Mucosa of descending colon (tissue), 3 donors: ENCODE measurements around the gene CMTR1. TPM values are rescaled to one million over a fixed set of nuclear protein-coding genes. Genes with fewer than 3 reads are reported as not detected.

Source experiments
- ATAC-seq: fragments of 200-7000 bp; cut with Tn5 transposase; one replicate; pipeline ENCODE4 v1.9.1; 2020; ENCODE audit warnings: mild to moderate bottlenecking, moderate library complexity
- DNase-seq, 3 donors: peaks; one replicate each; pipeline ENCODE4 v3.0.0-alpha.2; 2020
- H3K36me3 ChIP-seq: fragments of 200-600 bp; one replicate; pipeline ENCODE4 v1.8.0; 2021; ENCODE audit warnings: low read depth, mild to moderate bottlenecking
- H3K4me1 ChIP-seq: fragments of 200-600 bp; one replicate; pipeline ENCODE4 v1.8.0; 2021; ENCODE audit warnings: low read depth, mild to moderate bottlenecking
- H3K4me3 ChIP-seq: fragments of 200-600 bp; one replicate; pipeline ENCODE4 v1.8.0; 2021; ENCODE audit warnings: mild to moderate bottlenecking
- H3K9me3 ChIP-seq: fragments of 200-600 bp; one replicate; pipeline ENCODE4 v1.8.0; 2021; ENCODE audit warnings: mild to moderate bottlenecking
- CTCF ChIP-seq: fragments of 200-600 bp; IDR thresholded peaks from one replicate; pipeline ENCODE4 v1.8.0; 2022; ENCODE audit warnings: antibody characterized with exemption, mild to moderate bottlenecking
- intact Hi-C, 2 donors: fragments of 100-400 bp; cut with DNase I in 1 of 2; cut with micrococcal nuclease in 1 of 2; formaldehyde crosslinking; loops; one replicate each; pipeline versions ENCODE4 v1.11.0 to v1.11.1; 2022; cut with DNase I, micrococcal nuclease
- total RNA-seq, 3 donors: library from RNA; stranded (reverse); fragmentation: NEBNext Ultra II Directional in 2 of 3; extraction: Animal tissue kit (Norgen Biotek cat#: 25700) in 2 of 3; gene quantifications; one replicate each; pipeline versions ENCODE4 v1.2.1 to v1.2.4, GENCODE V29; 2021 to 2023
- donor health status: DM: no; HTN: no; CAD: no; lungs with moderate emphysema.
- donor health status: DM: no; HTN: no; CAD: no.
- donor health status: DM: no; HTN: yes; CAD: no.

The CMTR1 gene
- total RNA-seq, 3 donors from 2014 or later, result 26.1 to 49.8 (median 27.5) TPM

GRCh38 chr6:37514837-37515236 lies 81.8 kb downstream of the CMTR1 start:
- Histone ChIP-seq H3K4me3 (no peak overlapping the region), H3K9me3 (no peaks in the 10 kb centered on the region), H3K4me1 (peaks cover 2% of the 10 kb centered on the region), H3K36me3 (no peaks in the 10 kb centered on the region)
- ATAC-seq, result no peak
- no peak for DNase-seq
- intact Hi-C loops, result no loop called here
- no peak for TF ChIP-seq CTCF

DNA sequence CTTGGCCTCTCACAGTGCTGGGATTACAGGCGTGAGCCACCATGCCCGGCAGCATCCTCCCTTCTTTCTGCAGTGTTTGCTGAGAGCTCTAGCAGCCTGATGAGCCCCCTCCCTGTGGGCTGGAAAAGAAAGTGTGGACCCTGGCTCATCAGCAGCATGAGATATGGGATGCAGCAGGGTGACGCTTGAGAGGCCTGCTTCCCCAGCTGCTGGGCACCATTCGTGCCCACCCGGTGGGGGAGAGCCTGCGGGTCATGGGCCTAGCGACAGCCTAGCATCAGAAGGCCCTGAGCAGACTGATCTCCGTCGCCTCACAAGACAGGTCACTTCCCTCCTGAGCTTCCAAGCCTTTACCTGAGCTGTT lies 82.7 kb downstream of the CMTR1 start:
- Histone ChIP-seq H3K9me3 (no peaks in the 10 kb centered on the region), H3K36me3 (no peaks in the 10 kb centered on the region), H3K4me1 (peaks cover 2% of the 10 kb centered on the region), H3K4me3 (no peak overlapping the region)
- intact Hi-C loops, result no loop called here
- ATAC-seq, result no peak
- TF ChIP-seq CTCF, result no peak
- DNase-seq, result no peak

GRCh38 chr6:37516076-37516919 lies 83.3 kb downstream of the CMTR1 start:
- H3K4me3 ChIP-seq, result no peak overlapping the region
- ATAC-seq, result peak; percentile 80
- peaks cover 2% of the 10 kb centered on the region for H3K4me1 ChIP-seq
- DNase-seq, result peak; percentile 59 to 82 (median 62)
- no peaks in the 10 kb centered on the region for H3K36me3 ChIP-seq
- intact Hi-C loops, result no loop called here
- no peak for TF ChIP-seq CTCF
- H3K9me3 ChIP-seq, result no peaks in the 10 kb centered on the region

DNA sequence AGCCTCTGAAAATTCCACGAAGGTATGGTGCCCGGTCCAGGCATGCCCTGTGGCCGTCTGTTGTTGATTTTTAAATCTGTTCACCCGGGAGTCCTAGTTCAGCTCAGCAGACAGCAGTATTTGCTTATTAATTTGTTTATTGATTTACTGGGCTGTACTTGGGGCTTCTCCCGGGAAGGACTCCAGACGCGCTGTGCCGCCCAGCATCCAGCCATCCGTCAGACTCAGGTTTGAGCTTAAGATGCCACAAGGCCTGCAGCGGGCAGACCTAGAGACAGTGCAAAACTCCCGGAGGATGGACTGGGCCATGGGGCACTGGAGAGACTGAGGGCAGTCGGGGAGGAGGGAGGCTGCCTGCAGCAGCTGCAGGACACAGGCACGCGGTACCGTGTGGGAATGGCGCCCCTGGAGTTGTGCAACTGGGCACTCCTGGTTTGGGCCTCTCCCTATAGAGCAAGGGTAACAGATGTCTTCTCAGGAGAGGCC lies 83.9 kb downstream of the CMTR1 start:
- intact Hi-C loops, result no loop called here
- ATAC-seq (peak; percentile 7), DNase-seq (peak in 1 of 3 donors; percentile 54)
- no peak for TF ChIP-seq CTCF
- Histone ChIP-seq H3K36me3 (no peaks in the 10 kb centered on the region), H3K4me3 (no peak overlapping the region), H3K4me1 (peaks cover 2% of the 10 kb centered on the region), H3K9me3 (no peaks in the 10 kb centered on the region)

DNA sequence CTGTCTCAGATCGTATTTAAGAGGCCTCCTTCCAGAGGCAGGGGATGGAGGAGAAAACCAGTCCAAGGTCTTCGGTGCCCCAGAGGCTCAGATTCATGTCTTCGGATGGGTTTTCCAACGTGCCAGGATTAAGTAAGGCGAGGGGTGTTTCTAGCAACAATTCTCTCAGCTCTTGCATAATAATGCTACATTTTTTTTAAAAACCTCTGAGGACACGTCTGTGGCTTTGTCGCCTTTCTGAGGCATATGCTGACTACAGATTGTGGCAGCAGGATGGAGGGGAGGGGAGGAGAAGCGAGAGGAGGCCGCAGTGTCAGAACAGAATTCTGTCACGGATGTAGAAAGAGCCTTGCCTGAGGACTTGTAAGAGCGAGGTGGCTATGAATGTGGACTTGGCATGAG lies 84.4 kb downstream of the CMTR1 start:
- TF ChIP-seq CTCF, result no peak
- H3K4me1 ChIP-seq, result peaks cover 2% of the 10 kb centered on the region
- peak; percentile 61 for ATAC-seq
- peak in 1 of 3 donors; percentile 37 for DNase-seq
- no peaks in the 10 kb centered on the region for H3K9me3 ChIP-seq
- H3K4me3 ChIP-seq, result no peak overlapping the region
- H3K36me3 ChIP-seq, result no peaks in the 10 kb centered on the region
- intact Hi-C loops, result no loop called here
